CD4-positive, alpha-beta memory T cell (primary cell): ENCODE results near the gene LSM14B. TPM values are rescaled to one million over a fixed set of nuclear protein-coding genes. Genes with fewer than 3 reads are reported as not detected.
A peak's percentile ranks its signal among the peaks of the same experiment; 100 is the strongest.
"Not testable (repeated sequence)": the region's sequence is repeated elsewhere in the genome, so short reads cannot be mapped to it uniquely, and the experiment has no call there.

Source experiments
- CTCF ChIA-PET: fragments of 350-600 bp; sonication (Branson Sonifier 250); formaldehyde crosslinking; loops from one replicate; lab custom pipeline; 2021; ENCODE audit warnings: inconsistent platforms; ENCODE audit not compliant: partially characterized antibody; lab: Charles Lee
- POLR2A ChIA-PET: fragments of 350-600 bp; sonication (Branson Sonifier 250); formaldehyde crosslinking; loops from one replicate; lab custom pipeline; 2021; ENCODE audit not compliant: partially characterized antibody; lab: Charles Lee
- DNase-seq, 5 donors: peaks; one replicate each; pipeline versions ENCODE4 v3.0.0 to v3.0.0-alpha.2; 2020 to 2022; ENCODE audit warnings: mixed read lengths in 1 of 5
- H3K27ac ChIP-seq: one replicate; pipeline ENCODE4 v1.7.0; 2013; ENCODE audit warnings: low read depth, low read length
- H3K27me3 ChIP-seq: 2 replicates; pipeline ENCODE4 v1.7.0; 2013; ENCODE audit warnings: mild to moderate bottlenecking, low read length, moderate library complexity; ENCODE audit not compliant: insufficient read depth
- H3K36me3 ChIP-seq: 2 replicates; pipeline ENCODE4 v1.7.0; 2013; ENCODE audit warnings: mild to moderate bottlenecking, low read length, moderate library complexity; ENCODE audit not compliant: insufficient read depth
- H3K4me1 ChIP-seq: 2 replicates; pipeline ENCODE4 v1.7.0; 2013; ENCODE audit warnings: mild to moderate bottlenecking, low read length, moderate library complexity; ENCODE audit not compliant: insufficient read depth
- H3K4me3 ChIP-seq, 2 donors: one replicate each; pipeline ENCODE4 v1.7.0; 2013; ENCODE audit warnings: low read length in 2 of 2, mild to moderate bottlenecking in 1 of 2
- H3K9me3 ChIP-seq, 2 donors: one replicate each; pipeline ENCODE4 v1.7.0; 2013; ENCODE audit warnings: low read length in 2 of 2, control low read depth in 1 of 2; ENCODE audit not compliant: control insufficient read depth in 1 of 2
- H3K27ac Mint-ChIP-seq, 7 donors: one replicate each; pipeline ENCODE4 v1.8.0; 2020 to 2021; ENCODE audit warnings: mixed read lengths in 7 of 7, mild to moderate bottlenecking in 6 of 7, inconsistent platforms in 3 of 7, moderate library complexity in 3 of 7
- H3K27me3 Mint-ChIP-seq, 2 donors: one replicate each; pipeline ENCODE4 v1.8.0; 2020 to 2021; ENCODE audit warnings: mixed read lengths in 2 of 2
- H3K36me3 Mint-ChIP-seq, 2 donors: one replicate each; pipeline ENCODE4 v1.8.0; 2020 to 2021; ENCODE audit warnings: mixed read lengths in 2 of 2, inconsistent platforms in 1 of 2, mild to moderate bottlenecking in 1 of 2
- H3K4me1 Mint-ChIP-seq, 4 donors: one replicate each; pipeline ENCODE4 v1.8.0; 2020 to 2021; ENCODE audit warnings: mixed read lengths in 4 of 4, mild to moderate bottlenecking in 1 of 4
- H3K4me3 Mint-ChIP-seq, 8 donors: one replicate each; pipeline ENCODE4 v1.8.0; 2020 to 2021; ENCODE audit warnings: mixed read lengths in 8 of 8, mild to moderate bottlenecking in 7 of 8, moderate library complexity in 6 of 8, inconsistent platforms in 3 of 8
- H3K9me3 Mint-ChIP-seq, 8 donors: one replicate each; pipeline ENCODE4 v1.8.0; 2020 to 2021; ENCODE audit warnings: mixed read lengths in 8 of 8, mild to moderate bottlenecking in 5 of 8, inconsistent platforms in 3 of 8, moderate library complexity in 1 of 8
- intact Hi-C: fragments of 100-400 bp; cut with micrococcal nuclease; formaldehyde crosslinking; loops from one replicate; pipeline ENCODE4 v1.15.1; 2023
- polyA plus RNA-seq, 2 donors: library from polyadenylated mRNA; unstranded; fragments of 300-500 nt; fragmentation: Illumina TruSeq; gene quantifications; one replicate each; pipeline ENCODE4 v1.2.3, GENCODE V29; 2021
- total RNA-seq, 2 experiments: library from RNA; stranded (reverse); gene quantifications; one replicate each; pipeline ENCODE4 v1.2.3, GENCODE V29; 2021

LSM14B gene
- total RNA-seq (10 to 100 TPM; 48.5 to 50.3 TPM), polyA plus RNA-seq (1 to 10 TPM in 1 of 2 donors, under 1 TPM in 1; 0.78 to 1.2 TPM)

- peak within 1 kb of the TSS; percentile 76 for H3K27ac ChIP-seq
- ChIA-PET CTCF (interaction anchor here (0.6 to 1.6 kb wide), 3 partner anchors 14 to 54 kb away, joined by 3 to 5 read pairs (median 3); no protein-coding TSS in a partner anchor), POLR2A (interaction anchor here (0.7 to 11.1 kb wide), 14 partner anchors 10 to 672 kb away, joined by 3 to 130 read pairs (median 6); partner anchors contain the start of genes MTG2, PSMA7, SS18L1 and TAF4)
- H3K9me3 Mint-ChIP-seq: peaks cover 0 to 4% (median 0%) of the 10 kb centered on the region in 8 donors
- intact Hi-C loops: loop anchor here (1.0 to 5.0 kb wide), 5 partner anchors 21 to 265 kb away; partner anchors contain the start of genes ADRM1, MTG2, PSMA7 and RPS21
- no peaks in the 10 kb centered on the region for H3K9me3 ChIP-seq
- peaks cover 48% of the 10 kb centered on the region for H3K4me1 ChIP-seq
- H3K4me3 Mint-ChIP-seq: peak within 1 kb of the TSS; percentile 90 to 95 (median 92)
- peaks cover 20% of the 10 kb centered on the region for H3K36me3 ChIP-seq
- DNase-seq: peak; percentile 93 to 98 (median 97)
- H3K4me1 Mint-ChIP-seq: peaks cover 32 to 71% (median 49%) of the 10 kb centered on the region in 4 donors
- peaks cover 12 to 30% of the 10 kb centered on the region in 2 donors for H3K36me3 Mint-ChIP-seq
- peak within 1 kb of the TSS; percentile 93 to 99 (median 97) for H3K27ac Mint-ChIP-seq
- no peaks in the 10 kb centered on the region for H3K27me3 ChIP-seq
- peak within 1 kb of the TSS; percentile 61 to 73 for H3K4me3 ChIP-seq
- no peaks in the 10 kb centered on the region for H3K27me3 Mint-ChIP-seq
These were observed at the start of gene LSM14B for GRCh38 chr20:62121776-62122653. Gene LSM14B (plus strand): TSS chr20:62122475. CDS start chr20:62122667, 192 bp downstream.

GRCh38 chr20:62073323-62073722 is 49.0 kb upstream of the LSM14B start:
- H3K27me3 ChIP-seq: no peaks in the 10 kb centered on the region
- H3K27ac ChIP-seq: no peak overlapping the region
- H3K4me3 ChIP-seq: no peak overlapping the region
- POLR2A ChIA-PET: no interaction called here
- Mint-ChIP-seq H3K27ac (no peak overlapping the region), H3K4me1 (peaks cover 0 to 5% (median 0%) of the 10 kb centered on the region in 4 donors), H3K27me3 (no peaks in the 10 kb centered on the region), H3K4me3 (no peak overlapping the region), H3K36me3 (peaks cover 8 to 15% of the 10 kb centered on the region in 2 donors), H3K9me3 (peaks cover 0 to 53% (median 33%) of the 10 kb centered on the region in 8 donors)
- peaks cover 0 to 12% of the 10 kb centered on the region in 2 donors for H3K9me3 ChIP-seq
- no peaks in the 10 kb centered on the region for H3K36me3 ChIP-seq
- DNase-seq: no peak
- H3K4me1 ChIP-seq: no peaks in the 10 kb centered on the region
- intact Hi-C loops: no loop called here
- CTCF ChIA-PET: no interaction called here

- peak overlapping the region in 1 of 7 donors; percentile 7 for H3K27ac Mint-ChIP-seq
- POLR2A ChIA-PET: no interaction called here
These were observed 43.1 kb upstream of the LSM14B start for GRCh38 chr20:62079166-62079565.

GRCh38 chr20:62080249-62080990 is 41.9 kb upstream of the LSM14B start:
- H3K27ac ChIP-seq: no peak overlapping the region
- no peaks in the 10 kb centered on the region for H3K36me3 ChIP-seq
- POLR2A ChIA-PET: no interaction called here
- H3K27me3 ChIP-seq: no peaks in the 10 kb centered on the region
- Mint-ChIP-seq H3K9me3 (peaks cover 0 to 35% (median 18%) of the 10 kb centered on the region in 8 donors), H3K27me3 (peaks cover 2 to 7% of the 10 kb centered on the region in 2 donors), H3K27ac (no peak overlapping the region), H3K4me3 (no peak overlapping the region), H3K36me3 (peaks cover 4 to 9% of the 10 kb centered on the region in 2 donors), H3K4me1 (no peaks in the 10 kb centered on the region)
- intact Hi-C loops: no loop called here
- CTCF ChIA-PET: no interaction called here
- no peaks in the 10 kb centered on the region for H3K4me1 ChIP-seq
- no peak overlapping the region for H3K4me3 ChIP-seq
- DNase-seq: no peak
- H3K9me3 ChIP-seq: peaks cover 0 to 4% of the 10 kb centered on the region in 2 donors

More at GRCh38 chr20:62079166-62079565, 43.1 kb upstream of the LSM14B start:
- Histone ChIP-seq H3K4me1 (no peaks in the 10 kb centered on the region), H3K27ac (no peak overlapping the region), H3K4me3 (no peak overlapping the region), H3K36me3 (no peaks in the 10 kb centered on the region), H3K27me3 (no peaks in the 10 kb centered on the region), H3K9me3 (peaks cover 0 to 4% of the 10 kb centered on the region in 2 donors)
- no peak for DNase-seq
- intact Hi-C loops: no loop called here
- Mint-ChIP-seq H3K27me3 (peaks cover 2 to 5% of the 10 kb centered on the region in 2 donors), H3K4me1 (no peaks in the 10 kb centered on the region), H3K36me3 (peaks cover 8 to 13% of the 10 kb centered on the region in 2 donors), H3K4me3 (no peak overlapping the region), H3K9me3 (peaks cover 3 to 45% (median 26%) of the 10 kb centered on the region in 8 donors)
- CTCF ChIA-PET: no interaction called here

- CTCF ChIA-PET: no interaction called here
- no peak for DNase-seq
- no peak overlapping the region for H3K4me3 ChIP-seq
- Mint-ChIP-seq H3K9me3 (peaks cover 0 to 11% (median 6%) of the 10 kb centered on the region in 8 donors), H3K36me3 (no peaks in the 10 kb centered on the region), H3K4me3 (no peak overlapping the region), H3K27ac (no peak overlapping the region), H3K4me1 (no peaks in the 10 kb centered on the region), H3K27me3 (peaks cover 2 to 7% of the 10 kb centered on the region in 2 donors)
- no peak overlapping the region for H3K27ac ChIP-seq
- H3K4me1 ChIP-seq: no peaks in the 10 kb centered on the region
- POLR2A ChIA-PET: no interaction called here
- intact Hi-C loops: no loop called here
- no peaks in the 10 kb centered on the region for H3K36me3 ChIP-seq
- H3K9me3 ChIP-seq: no peaks in the 10 kb centered on the region
- no peaks in the 10 kb centered on the region for H3K27me3 ChIP-seq
These were observed 39.0 kb upstream of the LSM14B start for GRCh38 chr20:62083312-62083711.

GRCh38 chr20:62084224-62084623 is 38.1 kb upstream of the LSM14B start:
- H3K27ac Mint-ChIP-seq, H3K36me3 ChIP-seq, CTCF ChIA-PET, H3K27ac ChIP-seq, H3K27me3 ChIP-seq, intact Hi-C loops, H3K4me1 ChIP-seq, H3K4me3 ChIP-seq, H3K4me3 Mint-ChIP-seq, POLR2A ChIA-PET, H3K36me3 Mint-ChIP-seq, H3K9me3 ChIP-seq, H3K4me1 Mint-ChIP-seq, H3K27me3 Mint-ChIP-seq, DNase-seq, H3K9me3 Mint-ChIP-seq: not testable (repeated sequence)

GRCh38 chr20:62085206-62085605 is 37.1 kb upstream of the LSM14B start:
- H3K27me3 Mint-ChIP-seq: peaks cover 2 to 7% of the 10 kb centered on the region in 2 donors
- ChIA-PET CTCF (no interaction called here), POLR2A (no interaction called here)
- no peaks in the 10 kb centered on the region for H3K4me1 Mint-ChIP-seq
- H3K9me3 ChIP-seq: no peaks in the 10 kb centered on the region
- H3K36me3 ChIP-seq: no peaks in the 10 kb centered on the region
- no peak overlapping the region for H3K27ac ChIP-seq
- no peaks in the 10 kb centered on the region for H3K36me3 Mint-ChIP-seq
- intact Hi-C loops: no loop called here
- no peak overlapping the region for H3K4me3 Mint-ChIP-seq
- H3K27ac Mint-ChIP-seq: no peak overlapping the region
- H3K4me1 ChIP-seq: no peaks in the 10 kb centered on the region
- DNase-seq: no peak
- H3K27me3 ChIP-seq: no peaks in the 10 kb centered on the region
- H3K9me3 Mint-ChIP-seq: peaks cover 0 to 8% (median 3%) of the 10 kb centered on the region in 8 donors
- H3K4me3 ChIP-seq: no peak overlapping the region
